Keratinocyte (primary cell): ENCODE measurements around the gene PTGDR2. TPM values are rescaled to one million over a fixed set of nuclear protein-coding genes. Genes with fewer than 3 reads are reported as not detected.
A peak's percentile ranks its signal among the peaks of the same experiment; 100 is the strongest.

Source experiments
- DNase-seq: peaks from one replicate; pipeline ENCODE4 v3.0.0-alpha.2; 2011; ENCODE audit warnings: low read depth, missing footprints, low spot score
- FAIRE-seq: peaks from 2 replicates; lab custom pipeline; 2011; peaks lifted over from hg19 to GRCh38; lab: Jason Lieb, UNC
- H2AFZ ChIP-seq: 2 replicates; pipeline ENCODE4 v1.6.0; 2012; ENCODE audit warnings: low read length, control low read depth, inconsistent platforms; ENCODE audit not compliant: control insufficient read depth
- H3K27ac ChIP-seq: 2 replicates; pipeline ENCODE4 v1.5.1; 2011; ENCODE audit warnings: low read length; ENCODE audit not compliant: control insufficient read depth, insufficient read depth
- H3K27me3 ChIP-seq: 3 replicates; pipeline ENCODE4 v1.6.0; 2011; ENCODE audit warnings: low read length; ENCODE audit not compliant: control insufficient read depth, insufficient read depth; ENCODE audit errors: extremely low read depth
- H3K36me3 ChIP-seq, 2 experiments: 2 replicates in 1 of 2; 3 replicates in 1 of 2; pipeline ENCODE4 v1.5.1; 2011; ENCODE audit warnings: low read length in 2 of 2, mild to moderate bottlenecking in 1 of 2; ENCODE audit not compliant: control insufficient read depth in 2 of 2, insufficient read depth in 2 of 2; ENCODE audit errors: extremely low read depth in 1 of 2
- H3K4me1 ChIP-seq: 3 replicates; pipeline ENCODE4 v1.5.1; 2011; ENCODE audit warnings: low read length; ENCODE audit not compliant: control insufficient read depth, insufficient read depth; ENCODE audit errors: extremely low read depth
- H3K4me2 ChIP-seq: 3 replicates; pipeline ENCODE4 v1.6.0; 2011; ENCODE audit warnings: low read depth, low read length; ENCODE audit not compliant: control insufficient read depth, insufficient read depth; ENCODE audit errors: extremely low read depth
- H3K4me3 ChIP-seq, 3 experiments: fragments of 200-600 bp in 1 of 3; sonication (generic) in 1 of 3; 2 replicates in 2 of 3; 3 replicates in 1 of 3; pipeline ENCODE4 v1.5.1; 2011 to 2016; ENCODE audit warnings: low read length in 3 of 3, mild to moderate bottlenecking in 3 of 3, control low read depth in 2 of 3, inconsistent platforms in 1 of 3, low read depth in 1 of 3, mixed read lengths in 1 of 3, mixed run types in 1 of 3, moderate library complexity in 1 of 3; ENCODE audit not compliant: control insufficient read depth in 2 of 3, insufficient read depth in 2 of 3; ENCODE audit errors: extremely low read depth in 1 of 3
- H3K79me2 ChIP-seq: 2 replicates; pipeline ENCODE4 v1.6.0; 2012; ENCODE audit warnings: low read length; ENCODE audit not compliant: control insufficient read depth, insufficient read depth
- H3K9ac ChIP-seq: 3 replicates; pipeline ENCODE4 v1.6.0; 2011; ENCODE audit warnings: low read length; ENCODE audit not compliant: control insufficient read depth, insufficient read depth; ENCODE audit errors: extremely low read depth
- H3K9me1 ChIP-seq: 3 replicates; pipeline ENCODE4 v1.6.0; 2011; ENCODE audit warnings: low read length; ENCODE audit not compliant: control insufficient read depth, insufficient read depth; ENCODE audit errors: extremely low read depth
- H3K9me3 ChIP-seq: 2 replicates; pipeline ENCODE4 v1.5.1; 2012; ENCODE audit warnings: low read depth, low read length; ENCODE audit not compliant: control insufficient read depth
- H4K20me1 ChIP-seq: 3 replicates; pipeline ENCODE4 v1.6.0; 2011; ENCODE audit warnings: low read length; ENCODE audit not compliant: control insufficient read depth, insufficient read depth; ENCODE audit errors: extremely low read depth
- EZH2 ChIP-seq: IDR thresholded peaks from one replicate; pipeline ENCODE4 v1.6.1; 2012; ENCODE audit warnings: inconsistent platforms, mild to moderate bottlenecking, low read length, moderate library complexity
- dilution Hi-C: fragments of 300-500 bp; cut with MboI; formaldehyde crosslinking; loops from one replicate; pipeline ENCODE4 v1.7.0; 2020; ENCODE audit warnings: low sequenced_read_pairs; ENCODE audit not compliant: extremely low pct_ligation_motif_present
- polyA plus RNA-seq, 5 experiments: library from polyadenylated mRNA; depleted of rRNA in 3 of 5; stranded (reverse) in 3 of 5; stranded (forward) in 1 of 5; unstranded in 1 of 5; fragments of >200 nt; gene quantifications; 1 replicate in 1 of 5; 2 replicates in 3 of 5; 3 replicates in 1 of 5; pipeline versions ENCODE4 v1.2.1 to v1.2.3, GENCODE V29; 2011 to 2012; ENCODE audit warnings: missing spikeins in 2 of 5, low read depth in 1 of 5, low replicate concordance in 1 of 5
- TF ChIP-seq, protein P1 (sequence below), 3 experiments: IDR thresholded peaks in 1 of 3; conservative IDR thresholded peaks in 1 of 3; optimal IDR thresholded peaks in 1 of 3; 2 replicates in 2 of 3; 3 replicates in 1 of 3; pipeline versions ENCODE3 to v1.5.1; 2011; ENCODE audit warnings: low read length in 3 of 3, mild to moderate bottlenecking in 3 of 3, moderate library complexity in 2 of 3, control low read depth in 1 of 3, inconsistent platforms in 1 of 3; ENCODE audit not compliant: insufficient read depth in 2 of 3; ENCODE audit errors: extremely low read depth in 1 of 3

PTGDR2 gene
- polyA plus RNA-seq, 1 donor (not counting 4 experiments of a cell fraction or from before 2014, with no cell fraction given): not detected

DNA sequence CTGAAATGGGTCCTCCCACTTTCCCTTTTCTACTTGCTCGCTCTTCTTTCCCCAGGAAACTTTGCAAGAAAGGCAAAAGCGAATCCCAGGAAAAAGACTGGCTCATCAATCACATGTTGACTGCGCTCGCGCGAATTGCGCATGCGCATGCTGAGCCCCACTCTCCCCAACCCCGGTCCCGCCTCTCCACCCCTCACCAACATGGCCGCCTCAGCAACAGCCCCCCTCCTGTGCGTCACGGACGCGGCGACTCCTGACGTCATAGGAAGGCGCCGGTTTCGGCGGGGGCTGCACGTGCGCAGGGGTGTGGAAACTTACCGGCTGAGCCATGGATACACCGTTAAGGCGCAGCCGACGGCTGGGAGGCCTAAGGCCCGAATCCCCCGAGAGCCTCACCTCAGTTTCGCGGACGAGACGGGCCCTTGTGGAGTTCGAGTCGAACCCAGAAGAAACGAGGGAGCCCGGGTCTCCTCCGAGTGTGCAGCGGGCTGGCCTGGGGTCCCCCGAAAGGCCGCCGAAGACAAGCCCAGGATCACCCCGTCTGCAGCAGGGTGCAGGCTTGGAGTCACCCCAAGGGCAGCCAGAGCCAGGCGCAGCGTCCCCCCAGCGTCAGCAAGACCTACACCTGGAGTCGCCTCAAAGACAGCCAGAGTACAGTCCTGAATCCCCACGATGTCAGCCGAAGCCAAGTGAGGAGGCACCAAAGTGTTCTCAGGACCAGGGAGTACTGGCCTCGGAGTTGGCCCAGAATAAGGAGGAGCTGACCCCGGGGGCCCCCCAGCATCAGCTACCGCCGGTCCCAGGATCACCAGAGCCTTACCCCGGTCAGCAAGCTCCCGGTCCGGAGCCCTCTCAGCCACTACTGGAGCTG lies 13.7 kb downstream of the PTGDR2 start, which contains the start of gene CCDC86:
CCDC86 (plus strand) TSS at position 317 of the 871 bp plus-strand sequence; CDS start at position 329, 12 bp downstream.
- Histone ChIP-seq H3K9ac (peak within 1 kb of the TSS; percentile 97), H3K9me3 (no peaks in the 10 kb centered on the region), H2AFZ (peak within 1 kb of the TSS; percentile 94), H3K36me3 (peaks cover 2 to 10% of the 10 kb centered on the region in 2 experiments), H4K20me1 (peaks cover 8% of the 10 kb centered on the region), H3K27ac (peak within 1 kb of the TSS; percentile 95), H3K4me1 (peaks cover 29% of the 10 kb centered on the region), H3K79me2 (peaks cover 44% of the 10 kb centered on the region), H3K27me3 (no peaks in the 10 kb centered on the region), H3K9me1 (no peaks in the 10 kb centered on the region), H3K4me2 (peak within 1 kb of the TSS; percentile 96), H3K4me3 (peak within 1 kb of the TSS; percentile 72 to 96 (median 73))
- dilution Hi-C loops: no loop called here
- TF ChIP-seq, protein P1, sequence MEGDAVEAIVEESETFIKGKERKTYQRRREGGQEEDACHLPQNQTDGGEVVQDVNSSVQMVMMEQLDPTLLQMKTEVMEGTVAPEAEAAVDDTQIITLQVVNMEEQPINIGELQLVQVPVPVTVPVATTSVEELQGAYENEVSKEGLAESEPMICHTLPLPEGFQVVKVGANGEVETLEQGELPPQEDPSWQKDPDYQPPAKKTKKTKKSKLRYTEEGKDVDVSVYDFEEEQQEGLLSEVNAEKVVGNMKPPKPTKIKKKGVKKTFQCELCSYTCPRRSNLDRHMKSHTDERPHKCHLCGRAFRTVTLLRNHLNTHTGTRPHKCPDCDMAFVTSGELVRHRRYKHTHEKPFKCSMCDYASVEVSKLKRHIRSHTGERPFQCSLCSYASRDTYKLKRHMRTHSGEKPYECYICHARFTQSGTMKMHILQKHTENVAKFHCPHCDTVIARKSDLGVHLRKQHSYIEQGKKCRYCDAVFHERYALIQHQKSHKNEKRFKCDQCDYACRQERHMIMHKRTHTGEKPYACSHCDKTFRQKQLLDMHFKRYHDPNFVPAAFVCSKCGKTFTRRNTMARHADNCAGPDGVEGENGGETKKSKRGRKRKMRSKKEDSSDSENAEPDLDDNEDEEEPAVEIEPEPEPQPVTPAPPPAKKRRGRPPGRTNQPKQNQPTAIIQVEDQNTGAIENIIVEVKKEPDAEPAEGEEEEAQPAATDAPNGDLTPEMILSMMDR (optimal IDR thresholded peaks at IDR 0.05 in 1 of 3, IDR thresholded peaks at IDR 0.05 in 1 of 3, conservative IDR thresholded peaks at IDR 0.05 in 1 of 3; ENCODE audit: extremely low read depth in 1 of 3, insufficient read depth in 2 of 3, low read length in 3 of 3): no peak
- TF ChIP-seq EZH2: no peak
- DNase-seq: peak; percentile 86
- peak; percentile 39 for FAIRE-seq

DNA sequence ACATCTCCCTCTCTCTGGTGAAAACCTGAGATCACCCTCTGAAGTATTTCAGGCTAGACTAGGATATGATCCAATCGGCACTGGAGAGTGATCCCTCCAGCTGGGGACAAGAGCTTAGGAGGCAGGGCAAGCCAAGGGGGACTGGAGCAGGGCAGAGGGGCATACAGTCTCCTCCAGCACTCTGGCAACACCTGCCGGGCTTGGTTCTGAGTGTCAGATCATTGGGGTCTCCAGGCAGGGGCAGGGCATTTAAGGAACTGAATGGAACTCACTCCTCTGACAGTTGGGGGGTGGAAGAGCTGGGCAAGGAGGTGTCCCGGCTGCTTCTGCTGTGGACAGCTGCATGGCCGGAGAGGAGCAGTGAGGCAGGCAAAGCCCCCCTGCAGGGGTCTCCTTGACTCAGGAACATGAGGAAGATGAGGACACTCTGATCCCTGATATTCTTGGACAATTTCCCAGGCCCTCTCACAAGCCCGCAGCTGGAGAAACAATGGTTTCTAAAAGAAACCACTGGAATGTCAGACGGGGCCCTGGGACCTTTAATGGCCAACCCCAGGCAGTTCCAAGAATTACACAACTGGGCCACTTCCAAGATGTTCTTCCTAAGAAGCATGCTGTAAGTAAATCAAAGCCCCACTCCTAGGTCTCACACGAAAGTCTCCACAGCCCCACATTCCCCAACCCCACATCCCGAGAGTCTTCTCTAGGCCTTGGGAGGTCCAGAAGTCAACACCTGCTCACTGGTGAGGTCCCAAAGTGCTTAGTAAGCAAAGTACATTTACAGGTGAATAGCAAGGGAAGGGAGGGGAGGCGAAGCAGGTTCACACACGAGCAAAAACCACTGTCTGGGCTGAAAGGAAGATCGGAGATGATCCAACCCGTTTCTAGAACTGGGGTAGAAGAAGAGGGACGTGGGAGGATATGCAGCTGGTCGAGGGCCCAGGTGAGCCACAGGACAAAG lies 15.0 kb downstream of the PTGDR2 start:
- Histone ChIP-seq H3K4me3 (peak overlapping the region in 1 of 3 experiments; percentile 96), H3K79me2 (peaks cover 38% of the 10 kb centered on the region), H3K27ac (peak overlapping the region; percentile 95), H3K9ac (peak overlapping the region; percentile 97), H3K9me1 (no peaks in the 10 kb centered on the region), H2AFZ (peak overlapping the region; percentile 94), H4K20me1 (peaks cover 8% of the 10 kb centered on the region), H3K9me3 (no peaks in the 10 kb centered on the region), H3K4me1 (peaks cover 31% of the 10 kb centered on the region), H3K27me3 (no peaks in the 10 kb centered on the region), H3K36me3 (peaks cover 2 to 7% of the 10 kb centered on the region in 2 experiments), H3K4me2 (peak overlapping the region; percentile 83)
- TF ChIP-seq EZH2: no peak
- TF ChIP-seq, protein P1 (optimal IDR thresholded peaks at IDR 0.05 in 1 of 3, IDR thresholded peaks at IDR 0.05 in 1 of 3, conservative IDR thresholded peaks at IDR 0.05 in 1 of 3; ENCODE audit: extremely low read depth in 1 of 3, insufficient read depth in 2 of 3, low read length in 3 of 3): no peak
- dilution Hi-C loops: no loop called here
- no peak for DNase-seq
- no peak for FAIRE-seq
